Suprapubic skin (tissue), 4 donors: ENCODE results near the gene MCM5. TPM values are rescaled to one million over a fixed set of nuclear protein-coding genes. Genes with fewer than 3 reads are reported as not detected.

ENCODE experiments used
- DNase-seq, 2 donors: peaks; one replicate each; pipeline ENCODE4 v3.0.0-alpha.2; 2019; ENCODE audit warnings: low spot score in 2 of 2
- H3K27ac ChIP-seq: fragments of 200-600 bp; sonication (generic); one replicate; pipeline ENCODE4 v1.5.1; 2019
- H3K27me3 ChIP-seq: fragments of 200-600 bp; sonication (generic); one replicate; pipeline ENCODE4 v1.5.1; 2019
- H3K36me3 ChIP-seq: fragments of 200-600 bp; sonication (generic); one replicate; pipeline ENCODE4 v1.5.1; 2019
- H3K4me1 ChIP-seq: fragments of 200-600 bp; sonication (generic); one replicate; pipeline ENCODE4 v1.5.1; 2019
- H3K4me3 ChIP-seq: fragments of 200-600 bp; sonication (generic); one replicate; pipeline ENCODE4 v1.5.1; 2019; ENCODE audit warnings: mild to moderate bottlenecking
- H3K9me3 ChIP-seq: fragments of 200-600 bp; sonication (generic); one replicate; pipeline ENCODE4 v1.5.1; 2019
- EP300 ChIP-seq: sonication (generic); formaldehyde crosslinking; IDR thresholded peaks from one replicate; pipeline ENCODE4 v1.6.1; 2017; ENCODE audit warnings: antibody characterized with exemption
- POLR2A ChIP-seq, 2 donors: fragments of 450-650 bp; IDR thresholded peaks; one replicate each; pipeline ENCODE4 v1.6.1; 2017; ENCODE audit warnings: antibody characterized with exemption in 2 of 2, mild to moderate bottlenecking in 2 of 2, moderate library complexity in 2 of 2
- POLR2AphosphoS5 ChIP-seq, 3 donors: sonication (generic); formaldehyde crosslinking; IDR thresholded peaks; one replicate each; pipeline ENCODE4 v1.6.1; 2017; ENCODE audit warnings: antibody characterized with exemption in 3 of 3
- WGBS: methylation state at CpG from one replicate; pipeline ENCODE4 v1.1.5; 2018; 5-methylcytosine and 5-hydroxymethylcytosine counted together
- total RNA-seq, 4 donors: library from RNA; depleted of rRNA; stranded (reverse); fragments of >200 nt; gene quantifications; one replicate each; pipeline ENCODE4 v1.1.0, GENCODE V29; 2016
- TF ChIP-seq, protein P1 (sequence below), 2 donors: fragments of 200-600 bp in 1 of 2; fragments of 450-650 bp in 1 of 2; sonication (generic) in 1 of 2; IDR thresholded peaks; one replicate each; pipeline ENCODE4 v1.5.1; 2016 to 2019; ENCODE audit warnings: antibody characterized with exemption in 2 of 2, mild to moderate bottlenecking in 1 of 2, moderate library complexity in 1 of 2

MCM5 gene
- total RNA-seq, 4 donors from 2014 or later: 19.7 to 41.3 (median 32.6) TPM

GRCh38 chr22:35367331-35367886 is 32.5 kb upstream of the MCM5 start:
- DNase-seq: no peak
- 36% methylated on average over 9 of the region's 9 CpGs for WGBS
- TF ChIP-seq POLR2AphosphoS5 (IDR thresholded peaks at IDR 0.05) (no peak), POLR2A (IDR thresholded peaks at IDR 0.05) (no peak), EP300 (no peak)
- TF ChIP-seq, protein P1, sequence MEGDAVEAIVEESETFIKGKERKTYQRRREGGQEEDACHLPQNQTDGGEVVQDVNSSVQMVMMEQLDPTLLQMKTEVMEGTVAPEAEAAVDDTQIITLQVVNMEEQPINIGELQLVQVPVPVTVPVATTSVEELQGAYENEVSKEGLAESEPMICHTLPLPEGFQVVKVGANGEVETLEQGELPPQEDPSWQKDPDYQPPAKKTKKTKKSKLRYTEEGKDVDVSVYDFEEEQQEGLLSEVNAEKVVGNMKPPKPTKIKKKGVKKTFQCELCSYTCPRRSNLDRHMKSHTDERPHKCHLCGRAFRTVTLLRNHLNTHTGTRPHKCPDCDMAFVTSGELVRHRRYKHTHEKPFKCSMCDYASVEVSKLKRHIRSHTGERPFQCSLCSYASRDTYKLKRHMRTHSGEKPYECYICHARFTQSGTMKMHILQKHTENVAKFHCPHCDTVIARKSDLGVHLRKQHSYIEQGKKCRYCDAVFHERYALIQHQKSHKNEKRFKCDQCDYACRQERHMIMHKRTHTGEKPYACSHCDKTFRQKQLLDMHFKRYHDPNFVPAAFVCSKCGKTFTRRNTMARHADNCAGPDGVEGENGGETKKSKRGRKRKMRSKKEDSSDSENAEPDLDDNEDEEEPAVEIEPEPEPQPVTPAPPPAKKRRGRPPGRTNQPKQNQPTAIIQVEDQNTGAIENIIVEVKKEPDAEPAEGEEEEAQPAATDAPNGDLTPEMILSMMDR (IDR thresholded peaks at IDR 0.05): no peak
- Histone ChIP-seq H3K4me3 (no peak overlapping the region), H3K27ac (no peak overlapping the region), H3K9me3 (no peaks in the 10 kb centered on the region), H3K27me3 (no peaks in the 10 kb centered on the region), H3K36me3 (no peaks in the 10 kb centered on the region), H3K4me1 (peaks cover 24% of the 10 kb centered on the region)

- TF ChIP-seq, protein P1 (IDR thresholded peaks at IDR 0.05): no peak
- no peak for TF ChIP-seq EP300
- TF ChIP-seq POLR2AphosphoS5 (IDR thresholded peaks at IDR 0.05): no peak
- Histone ChIP-seq H3K27me3 (no peaks in the 10 kb centered on the region), H3K4me3 (no peak overlapping the region), H3K4me1 (peaks cover 26% of the 10 kb centered on the region), H3K27ac (no peak overlapping the region), H3K36me3 (no peaks in the 10 kb centered on the region), H3K9me3 (no peaks in the 10 kb centered on the region)
- DNase-seq: no peak
- WGBS: 80% methylated on average over 6 of the region's 6 CpGs
Measured at GRCh38 chr22:35368386-35368785, 31.6 kb upstream of the MCM5 start.

- Histone ChIP-seq H3K27me3 (no peaks in the 10 kb centered on the region), H3K4me1 (peaks cover 26% of the 10 kb centered on the region), H3K36me3 (no peaks in the 10 kb centered on the region), H3K4me3 (no peak overlapping the region), H3K27ac (no peak overlapping the region), H3K9me3 (no peaks in the 10 kb centered on the region)
- 56% methylated on average over 2 of the region's 2 CpGs for WGBS
- DNase-seq: no peak
- TF ChIP-seq POLR2A (IDR thresholded peaks at IDR 0.05): no peak
- no peak for TF ChIP-seq EP300
- TF ChIP-seq, protein P1 (IDR thresholded peaks at IDR 0.05): no peak
- no peak for TF ChIP-seq POLR2AphosphoS5 (IDR thresholded peaks at IDR 0.05)
Measured at GRCh38 chr22:35369996-35370395, 29.9 kb upstream of the MCM5 start.

DNA sequence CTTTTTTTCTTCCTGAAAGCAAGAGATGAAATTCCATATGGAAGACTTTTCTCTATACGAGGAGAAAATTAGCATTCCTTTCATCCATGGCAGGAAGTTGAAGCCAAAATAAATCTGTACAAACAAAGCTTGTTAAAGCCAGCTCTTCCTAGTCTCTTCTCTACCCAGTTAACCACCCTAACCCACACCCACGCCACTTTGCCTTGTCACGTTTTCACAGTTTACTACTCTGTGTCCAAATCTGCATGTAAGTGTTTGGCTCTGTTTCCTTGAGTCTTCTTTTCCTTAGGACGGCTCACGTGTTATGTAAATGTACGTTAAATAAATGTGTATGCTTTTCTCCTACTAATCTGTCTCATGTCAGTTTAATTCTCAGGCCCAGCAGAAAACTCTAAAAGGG is 26.2 kb upstream of the MCM5 start:
- DNase-seq: no peak
- Histone ChIP-seq H3K9me3 (no peaks in the 10 kb centered on the region), H3K4me3 (no peak overlapping the region), H3K4me1 (peaks cover 36% of the 10 kb centered on the region), H3K36me3 (no peaks in the 10 kb centered on the region), H3K27ac (no peak overlapping the region), H3K27me3 (no peaks in the 10 kb centered on the region)
- 62% methylated on average over 6 of the region's 6 CpGs for WGBS
- TF ChIP-seq, protein P1 (IDR thresholded peaks at IDR 0.05): no peak
- TF ChIP-seq EP300 (no peak), POLR2A (IDR thresholded peaks at IDR 0.05) (no peak), POLR2AphosphoS5 (IDR thresholded peaks at IDR 0.05) (no peak)

DNA sequence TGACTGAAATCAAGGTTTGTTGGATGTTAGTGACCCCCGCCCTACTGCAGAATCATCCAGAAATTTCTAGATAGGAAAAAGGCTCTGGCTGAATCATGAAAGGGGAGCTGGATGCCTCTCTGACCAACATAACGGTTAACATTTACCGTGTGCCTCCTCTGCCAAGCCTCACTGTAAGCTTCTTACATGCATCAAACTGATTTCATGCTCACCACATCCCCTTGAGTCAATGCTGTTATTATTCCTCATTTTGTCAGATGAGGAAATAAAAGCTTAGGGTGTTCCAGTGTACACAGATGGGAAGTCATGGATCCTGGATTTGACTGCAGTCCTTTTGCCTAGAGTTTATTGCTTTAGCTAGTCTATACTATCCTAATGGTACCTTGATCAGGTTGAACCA is 24.9 kb upstream of the MCM5 start:
- peaks cover 33% of the 10 kb centered on the region for H3K4me1 ChIP-seq
- DNase-seq: no peak
- TF ChIP-seq POLR2A (IDR thresholded peaks at IDR 0.05) (no peak), EP300 (no peak), POLR2AphosphoS5 (IDR thresholded peaks at IDR 0.05) (no peak)
- TF ChIP-seq, protein P1 (IDR thresholded peaks at IDR 0.05): no peak
- no peaks in the 10 kb centered on the region for H3K9me3 ChIP-seq
- H3K36me3 ChIP-seq: no peaks in the 10 kb centered on the region
- H3K27me3 ChIP-seq: no peaks in the 10 kb centered on the region
- no peak overlapping the region for H3K4me3 ChIP-seq
- WGBS: 84% methylated on average over 3 of the region's 3 CpGs
- no peak overlapping the region for H3K27ac ChIP-seq
